ENCODE data around the gene BMS1. TPM values are rescaled to one million over a fixed set of nuclear protein-coding genes. Genes with fewer than 3 reads are reported as not detected.

Gene BMS1
- total and polyA plus RNA-seq, 4 experiments from 2014 or later, result 7.1 to 18.9 (median 17.8) TPM

DNA sequence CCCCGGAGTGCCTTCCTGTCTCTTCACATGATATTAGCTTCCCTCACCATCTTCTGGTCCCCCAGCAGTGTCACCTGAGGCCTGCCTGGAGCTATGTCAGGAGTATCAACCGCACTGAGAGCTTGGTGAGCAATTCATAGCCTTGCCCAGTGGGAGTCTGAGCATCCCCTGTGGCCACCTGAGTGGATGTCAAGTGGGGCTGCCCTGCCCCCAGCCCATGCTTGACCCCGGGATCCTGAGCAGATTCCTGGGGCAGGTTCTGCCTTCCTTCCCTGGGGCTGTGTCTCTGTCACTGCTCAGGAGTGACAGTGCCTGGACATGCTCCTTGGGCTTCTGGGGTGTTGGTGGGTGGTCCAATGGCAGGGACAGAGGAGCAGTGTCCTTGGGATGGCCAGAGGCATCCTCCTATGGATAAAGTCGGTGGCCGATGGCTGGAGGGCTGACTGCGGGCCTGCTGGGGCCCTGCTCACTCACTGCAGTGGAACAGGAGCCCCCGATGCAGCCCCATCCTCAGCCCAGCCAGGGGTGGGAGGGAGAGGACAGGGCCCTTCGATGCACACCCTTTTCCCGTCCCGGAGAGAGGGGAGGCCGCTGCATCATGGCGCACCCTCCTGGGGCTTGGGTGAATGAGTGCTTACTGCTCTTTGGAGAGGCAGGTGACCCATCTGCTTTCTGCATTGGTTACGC is 95.7 kb downstream of the BMS1 start:
- peaks cover 0 to 18% (median 13%) of the 10 kb centered on the region in 8 donors for H3K9me3 Mint-ChIP-seq

DNA sequence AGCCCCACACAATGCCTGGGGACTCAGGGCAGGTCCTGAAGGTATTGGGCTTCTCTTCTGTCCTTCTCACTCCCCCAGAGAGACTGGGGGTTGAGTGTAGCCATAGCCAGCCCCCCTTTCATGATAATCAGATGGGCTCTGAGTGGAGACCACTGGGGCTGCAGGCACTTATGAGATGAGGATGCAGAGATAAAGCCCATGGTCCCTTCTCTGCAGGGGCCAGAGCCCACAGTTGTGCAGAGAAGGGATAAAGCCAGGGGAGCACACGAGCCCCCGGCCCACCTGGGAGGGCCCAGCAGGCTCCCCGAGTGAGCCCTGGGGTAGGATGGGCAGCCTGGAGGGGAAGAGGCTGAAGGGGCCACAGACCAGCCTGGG is 96.2 kb downstream of the BMS1 start:
- peaks cover 0 to 19% (median 13%) of the 10 kb centered on the region in 8 donors for H3K9me3 Mint-ChIP-seq

More for the DNA sequence above, 95.7 kb downstream of the BMS1 start:
- ChIA-PET CTCF (ENCODE audit: partially characterized antibody) (no interaction called here), POLR2A (ENCODE audit: partially characterized antibody) (no interaction called here)
- Histone ChIP-seq H3K4me1 (ENCODE audit: insufficient read depth, low read length) (no peaks in the 10 kb centered on the region), H3K27ac (ENCODE audit: low read depth, low read length) (no peak overlapping the region), H3K4me3 (ENCODE audit: low read length in 2 of 2) (no peak overlapping the region), H3K27me3 (ENCODE audit: insufficient read depth, low read length) (no peaks in the 10 kb centered on the region), H3K36me3 (ENCODE audit: insufficient read depth, low read length) (no peaks in the 10 kb centered on the region), H3K9me3 (ENCODE audit: control insufficient read depth in 1 of 2, low read length in 2 of 2) (no peaks in the 10 kb centered on the region)
- no peaks in the 10 kb centered on the region for H3K4me1 Mint-ChIP-seq
- no peak overlapping the region for H3K4me3 Mint-ChIP-seq
- H3K36me3 Mint-ChIP-seq, result no peaks in the 10 kb centered on the region
- no peak overlapping the region for H3K27ac Mint-ChIP-seq
- no peak for DNase-seq
- peaks cover 0 to 4% of the 10 kb centered on the region in 2 donors for H3K27me3 Mint-ChIP-seq
- intact Hi-C loops (cut with micrococcal nuclease), result no loop called here

DNA sequence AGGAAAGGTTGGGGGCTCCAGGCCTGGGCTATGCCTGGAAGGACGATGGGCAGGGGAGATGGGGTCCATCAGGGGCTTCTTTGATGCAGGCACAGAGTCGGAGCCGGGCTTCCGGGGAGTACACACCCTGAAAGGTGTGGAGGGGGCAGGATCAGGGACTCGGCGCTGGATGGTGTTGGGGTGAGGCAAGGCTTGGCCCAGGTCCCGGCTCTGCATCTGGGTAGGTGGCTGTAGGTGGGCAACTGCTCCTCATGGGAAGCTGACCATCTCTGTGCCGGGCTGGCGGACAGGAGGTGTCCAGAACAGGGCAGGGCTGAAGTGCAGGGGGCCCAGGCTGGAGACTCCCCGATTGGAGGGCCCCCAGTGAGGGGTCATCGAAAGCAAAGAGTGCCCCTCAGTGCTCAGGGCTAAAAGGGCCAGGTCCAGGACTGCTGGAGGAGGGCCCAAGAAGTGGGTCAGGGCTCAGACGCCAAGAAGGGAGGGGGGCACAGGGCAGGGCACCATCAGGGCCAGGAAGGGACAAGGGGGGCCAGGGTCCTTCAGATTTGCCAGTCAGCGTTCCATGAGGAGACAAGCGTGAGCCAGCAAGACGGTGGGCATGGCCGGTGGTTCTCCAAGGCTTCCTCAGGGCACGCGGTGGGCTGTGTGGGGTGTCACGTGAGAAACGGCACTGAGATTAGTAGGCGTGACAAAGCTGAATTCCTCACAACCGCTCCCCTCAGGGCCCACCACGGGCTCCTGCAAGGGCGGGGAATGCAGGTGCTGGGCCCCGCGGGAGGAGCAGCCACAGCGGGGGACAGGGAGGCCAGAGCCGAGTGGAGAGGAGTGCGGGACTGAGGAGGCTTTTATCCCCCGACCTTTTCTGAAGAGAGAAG is 97.0 kb downstream of the BMS1 start:
- Mint-ChIP-seq H3K4me3 (no peak overlapping the region), H3K27me3 (peaks cover 0 to 4% of the 10 kb centered on the region in 2 donors), H3K9me3 (peaks cover 0 to 19% (median 13%) of the 10 kb centered on the region in 8 donors), H3K27ac (no peak overlapping the region), H3K36me3 (no peaks in the 10 kb centered on the region), H3K4me1 (no peaks in the 10 kb centered on the region)
- Histone ChIP-seq H3K4me3 (ENCODE audit: low read length in 2 of 2) (no peak overlapping the region), H3K36me3 (ENCODE audit: insufficient read depth, low read length) (no peaks in the 10 kb centered on the region), H3K27ac (ENCODE audit: low read depth, low read length) (no peak overlapping the region), H3K4me1 (ENCODE audit: insufficient read depth, low read length) (no peaks in the 10 kb centered on the region), H3K9me3 (ENCODE audit: control insufficient read depth in 1 of 2, low read length in 2 of 2) (no peaks in the 10 kb centered on the region), H3K27me3 (ENCODE audit: insufficient read depth, low read length) (no peaks in the 10 kb centered on the region)
- POLR2A ChIA-PET (ENCODE audit: partially characterized antibody), result no interaction called here
- intact Hi-C loops (cut with micrococcal nuclease), result no loop called here
- CTCF ChIA-PET (ENCODE audit: partially characterized antibody), result no interaction called here
- DNase-seq, result no peak

More for the DNA sequence above, 96.2 kb downstream of the BMS1 start:
- Mint-ChIP-seq H3K36me3 (no peaks in the 10 kb centered on the region), H3K27ac (no peak overlapping the region), H3K4me3 (no peak overlapping the region), H3K4me1 (no peaks in the 10 kb centered on the region), H3K27me3 (peaks cover 0 to 4% of the 10 kb centered on the region in 2 donors)
- intact Hi-C loops (cut with micrococcal nuclease), result no loop called here
- ChIA-PET CTCF (ENCODE audit: partially characterized antibody) (no interaction called here), POLR2A (ENCODE audit: partially characterized antibody) (no interaction called here)
- H3K27ac ChIP-seq (ENCODE audit: low read depth, low read length), result no peak overlapping the region
- no peaks in the 10 kb centered on the region for H3K4me1 ChIP-seq (ENCODE audit: insufficient read depth, low read length)
- no peaks in the 10 kb centered on the region for H3K36me3 ChIP-seq (ENCODE audit: insufficient read depth, low read length)
- H3K9me3 ChIP-seq (ENCODE audit: control insufficient read depth in 1 of 2, low read length in 2 of 2), result no peaks in the 10 kb centered on the region
- H3K27me3 ChIP-seq (ENCODE audit: insufficient read depth, low read length), result no peaks in the 10 kb centered on the region
- H3K4me3 ChIP-seq (ENCODE audit: low read length in 2 of 2), result no peak overlapping the region
- DNase-seq, result no peak

DNA sequence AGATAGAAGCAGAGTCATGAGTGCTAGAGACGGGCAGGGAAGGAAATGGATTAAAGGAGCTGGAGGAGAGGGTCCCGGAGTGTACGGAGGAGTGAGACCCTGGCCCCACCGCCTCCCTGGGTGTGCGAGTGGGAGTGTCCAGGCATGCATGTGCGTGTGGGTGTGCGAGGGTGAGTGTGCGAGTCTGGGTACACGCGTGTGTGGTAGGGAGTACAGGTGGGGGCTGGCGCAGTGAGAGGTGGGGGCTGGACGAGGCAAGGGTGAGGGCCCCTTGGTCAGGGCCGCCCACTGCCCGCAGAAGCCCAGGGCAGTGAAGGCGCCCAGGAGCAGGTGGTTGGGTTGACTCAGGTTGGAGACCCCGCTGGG is 97.6 kb downstream of the BMS1 start:
- POLR2A ChIA-PET (ENCODE audit: partially characterized antibody), result no interaction called here
- intact Hi-C loops (cut with micrococcal nuclease), result no loop called here
- Histone ChIP-seq H3K27ac (ENCODE audit: low read depth, low read length) (no peak overlapping the region), H3K4me3 (ENCODE audit: low read length in 2 of 2) (no peak overlapping the region), H3K36me3 (ENCODE audit: insufficient read depth, low read length) (no peaks in the 10 kb centered on the region), H3K9me3 (ENCODE audit: control insufficient read depth in 1 of 2, low read length in 2 of 2) (no peaks in the 10 kb centered on the region), H3K4me1 (ENCODE audit: insufficient read depth, low read length) (no peaks in the 10 kb centered on the region), H3K27me3 (ENCODE audit: insufficient read depth, low read length) (no peaks in the 10 kb centered on the region)
- CTCF ChIA-PET (ENCODE audit: partially characterized antibody), result no interaction called here
- no peak for DNase-seq
- no peaks in the 10 kb centered on the region for H3K4me1 Mint-ChIP-seq
- no peak overlapping the region for H3K4me3 Mint-ChIP-seq
- H3K27me3 Mint-ChIP-seq, result peaks cover 0 to 4% of the 10 kb centered on the region in 2 donors
- no peak overlapping the region for H3K27ac Mint-ChIP-seq
- H3K36me3 Mint-ChIP-seq, result no peaks in the 10 kb centered on the region
- peaks cover 0 to 19% (median 13%) of the 10 kb centered on the region in 8 donors for H3K9me3 Mint-ChIP-seq

DNA sequence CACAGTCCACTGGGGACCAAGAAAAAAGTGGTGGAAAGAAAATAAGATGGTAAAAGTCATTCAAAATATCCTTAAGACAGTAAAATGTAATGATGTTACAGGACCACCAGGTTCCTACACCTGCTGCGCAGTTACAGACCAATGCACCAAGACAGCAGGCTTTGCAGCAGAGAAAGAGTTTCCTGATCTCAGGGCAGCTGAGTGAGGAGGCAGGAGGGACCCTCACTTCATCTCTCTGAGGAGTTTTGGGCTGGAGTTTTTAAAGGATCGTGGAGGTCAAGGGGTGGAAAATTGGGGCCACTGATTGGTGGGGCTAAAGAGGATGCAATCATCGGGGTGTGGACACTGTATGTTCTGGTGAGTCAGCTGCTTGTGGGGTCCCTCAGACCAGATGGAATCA is 100.0 kb downstream of the BMS1 start:
- Mint-ChIP-seq H3K27me3 (peaks cover 0 to 3% of the 10 kb centered on the region in 2 donors), H3K27ac (no peak overlapping the region), H3K4me3 (no peak overlapping the region), H3K4me1 (no peaks in the 10 kb centered on the region), H3K9me3 (peaks cover 0 to 19% (median 13%) of the 10 kb centered on the region in 8 donors), H3K36me3 (no peaks in the 10 kb centered on the region)
- POLR2A ChIA-PET (ENCODE audit: partially characterized antibody), result no interaction called here
- no peak for DNase-seq
- no peaks in the 10 kb centered on the region for H3K36me3 ChIP-seq (ENCODE audit: insufficient read depth, low read length)
- H3K27ac ChIP-seq (ENCODE audit: low read depth, low read length), result no peak overlapping the region
- CTCF ChIA-PET (ENCODE audit: partially characterized antibody), result no interaction called here
- H3K9me3 ChIP-seq (ENCODE audit: control insufficient read depth in 1 of 2, low read length in 2 of 2), result no peaks in the 10 kb centered on the region
- intact Hi-C loops (cut with micrococcal nuclease), result no loop called here
- H3K27me3 ChIP-seq (ENCODE audit: insufficient read depth, low read length), result no peaks in the 10 kb centered on the region
- H3K4me3 ChIP-seq (ENCODE audit: low read length in 2 of 2), result no peak overlapping the region
- H3K4me1 ChIP-seq (ENCODE audit: insufficient read depth, low read length), result no peaks in the 10 kb centered on the region

Other genes starting within 250 kb of the BMS1 start
- gene ZNF33B, start 144.2 kb upstream of the BMS1 start, total RNA-seq, result 10 to 100 TPM; 71.3 to 76.4 TPM
- gene ZNF33B, start 144.2 kb upstream of the BMS1 start, polyA plus RNA-seq, result 10 to 100 TPM; 11.7 to 22.6 TPM

Measured in CD4-positive, alpha-beta memory T cell (primary cell).